HG03097 (cell line): Measurements from ENCODE around the gene PUM1.
"Not testable (repeated sequence)": the region's sequence is repeated elsewhere in the genome, so short reads cannot be mapped to it uniquely, and the experiment has no call there.

Experiments
- ATAC-seq: cut with Tn5 transposase; IDR thresholded peaks from one replicate; pipeline ENCODE4 v1.9.1; 2021; ENCODE audit not compliant: unreplicated experiment, low FRiP score

PUM1 gene

DNA sequence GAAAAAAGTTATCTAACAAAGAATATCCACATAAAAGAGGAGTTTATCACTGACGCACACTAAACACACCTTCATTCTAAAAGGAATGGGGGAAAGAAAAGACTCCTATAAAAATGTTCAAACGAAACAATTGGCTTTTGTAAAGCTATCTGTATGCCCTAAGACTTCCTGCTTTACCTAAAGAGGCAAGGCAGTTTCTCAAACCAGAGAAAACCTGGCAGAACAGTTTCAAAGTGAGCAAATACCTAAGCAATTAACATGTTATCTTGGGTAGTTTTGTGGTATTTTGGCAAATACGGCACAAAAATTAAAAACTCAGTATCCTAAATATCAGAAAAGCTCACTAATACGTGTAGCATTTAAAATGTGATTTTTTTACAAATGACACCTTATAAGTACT lies 1.9 kb downstream of the PUM1 start:
- no peak for ATAC-seq

- no peak for ATAC-seq
Observed at GRCh38 chr1:31062867-31063380, 2.6 kb downstream of the PUM1 start.

GRCh38 chr1:31062162-31062866 lies 3.2 kb downstream of the PUM1 start:
- ATAC-seq: not testable (repeated sequence)

DNA sequence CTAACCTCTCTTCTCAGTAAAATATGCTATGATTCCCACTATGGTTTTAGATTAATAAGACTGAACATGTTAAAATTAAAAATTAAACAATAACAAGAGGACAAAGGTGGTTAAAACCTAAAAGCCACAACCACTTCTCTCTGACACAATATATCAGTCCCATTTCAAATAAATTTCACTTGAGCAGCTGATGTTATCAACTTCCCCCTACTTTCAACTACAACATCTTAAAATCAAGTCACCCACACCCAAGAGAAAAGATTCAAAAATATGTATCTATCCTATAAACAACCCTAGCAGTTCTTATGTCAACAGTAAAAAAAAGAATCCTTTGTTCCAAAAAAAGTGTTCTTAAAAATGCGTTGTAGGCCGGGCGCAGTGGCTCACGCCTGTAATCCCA lies 7.5 kb downstream of the PUM1 start:
- ATAC-seq: no peak

GRCh38 chr1:31055953-31056352 lies 9.6 kb downstream of the PUM1 start:
- no peak for ATAC-seq

- no peak for ATAC-seq
Observed at GRCh38 chr1:31055501-31055900, 10.0 kb downstream of the PUM1 start.

GRCh38 chr1:31054958-31055481 lies 10.5 kb downstream of the PUM1 start:
- ATAC-seq: no peak

DNA sequence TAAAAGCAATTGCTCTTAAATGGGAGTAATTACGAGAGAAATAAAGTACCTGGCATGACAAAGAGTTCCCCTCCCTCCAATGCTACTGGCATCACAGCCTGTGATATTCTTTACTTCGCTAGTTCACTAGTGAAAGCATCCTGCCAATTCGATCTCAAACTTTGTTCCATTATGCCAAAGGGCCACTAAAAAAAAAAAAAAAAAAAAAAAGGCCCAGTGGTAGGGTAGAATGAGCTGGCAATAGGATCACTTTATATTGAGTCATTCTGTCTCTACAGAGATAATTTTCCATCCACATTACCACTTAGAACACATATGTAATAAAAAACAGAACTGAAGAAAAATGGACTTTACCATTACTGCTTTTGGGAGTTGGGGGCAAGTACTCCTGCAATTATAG lies 11.2 kb downstream of the PUM1 start:
- no peak for ATAC-seq

DNA sequence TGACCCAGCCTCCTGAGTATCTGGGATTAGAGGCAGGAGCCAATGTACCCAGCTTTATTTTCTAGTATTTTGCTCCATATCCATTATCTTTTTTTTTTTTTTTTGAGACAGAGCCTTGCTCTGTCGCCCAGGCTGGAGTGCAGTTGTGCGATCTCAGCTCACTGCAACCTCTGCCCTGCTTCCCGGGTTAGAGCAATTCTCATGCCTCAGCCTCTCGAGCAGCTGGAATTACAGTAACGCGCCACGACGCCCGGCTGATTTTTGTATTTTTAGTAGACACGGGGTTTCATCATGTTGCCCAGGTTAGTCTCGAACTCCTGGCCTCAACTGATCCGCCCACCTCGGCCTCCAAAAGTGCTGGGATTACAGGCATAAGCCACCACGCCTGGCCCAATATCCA lies 12.9 kb downstream of the PUM1 start:
- not testable (repeated sequence) for ATAC-seq

DNA sequence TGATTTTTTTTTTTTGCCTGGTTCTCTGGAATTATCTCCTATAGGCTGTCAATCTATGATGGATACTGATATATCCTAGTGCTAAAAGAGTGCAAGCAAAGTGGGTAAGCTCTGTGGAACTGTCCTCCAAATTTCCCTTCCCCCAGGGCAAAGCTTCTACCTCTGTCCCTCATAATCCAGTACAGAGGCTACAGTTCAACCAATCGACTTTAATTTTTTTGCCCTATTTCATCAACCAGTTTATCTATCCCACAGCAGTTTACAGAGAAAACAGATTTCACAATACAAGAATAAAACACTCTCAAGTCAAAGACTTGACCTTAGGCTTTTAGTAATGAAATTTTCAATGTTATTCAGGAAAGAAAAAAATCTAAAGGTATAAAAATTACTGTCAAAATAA lies 13.9 kb downstream of the PUM1 start:
- no peak for ATAC-seq

DNA sequence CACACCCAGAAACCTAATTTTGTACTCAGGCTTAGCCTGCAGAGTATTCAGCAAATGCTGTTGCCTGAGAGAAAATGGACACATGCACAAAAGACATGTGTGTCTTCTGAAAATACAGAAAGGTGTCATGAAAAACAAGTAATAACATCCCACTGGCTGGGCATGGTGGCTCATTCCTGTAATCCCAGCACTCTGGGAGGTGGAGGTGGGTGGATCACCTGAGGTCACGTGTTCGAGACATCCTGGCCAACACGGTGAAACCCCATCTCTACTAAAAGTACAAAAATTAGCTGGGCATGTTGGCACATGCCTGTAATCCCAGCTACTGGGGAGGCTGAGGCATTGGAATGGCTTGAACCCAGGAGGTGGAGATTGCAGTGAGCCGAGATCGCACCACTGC lies 18.0 kb downstream of the PUM1 start:
- not testable (repeated sequence) for ATAC-seq

GRCh38 chr1:31043631-31044030 lies 21.9 kb downstream of the PUM1 start:
- no peak for ATAC-seq

- ATAC-seq: no peak
Observed at GRCh38 chr1:31042656-31043055, 22.9 kb downstream of the PUM1 start.

DNA sequence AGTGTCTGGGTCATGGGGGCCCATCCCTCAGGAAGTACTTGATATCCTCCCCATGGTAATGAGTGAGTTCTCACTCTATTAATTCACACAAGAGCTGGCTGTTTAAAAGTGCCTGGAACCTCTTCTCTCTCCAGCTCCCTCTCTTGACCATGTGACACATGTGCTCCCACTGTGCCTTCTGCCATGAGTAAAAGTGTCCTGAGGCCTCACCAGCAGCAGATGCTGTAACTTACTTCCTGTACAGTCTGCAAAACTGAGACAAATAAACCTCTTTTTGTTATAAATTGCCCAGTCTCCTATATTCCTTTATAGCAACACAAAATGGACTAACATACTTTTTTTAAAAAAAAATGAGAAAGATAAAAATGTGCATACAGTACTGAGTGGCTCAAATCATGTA lies 24.0 kb downstream of the PUM1 start:
- no peak for ATAC-seq

GRCh38 chr1:31040038-31040437 lies 25.5 kb downstream of the PUM1 start:
- no peak for ATAC-seq

- not testable (repeated sequence) for ATAC-seq
Observed at GRCh38 chr1:31038935-31039334, 26.6 kb downstream of the PUM1 start.

DNA sequence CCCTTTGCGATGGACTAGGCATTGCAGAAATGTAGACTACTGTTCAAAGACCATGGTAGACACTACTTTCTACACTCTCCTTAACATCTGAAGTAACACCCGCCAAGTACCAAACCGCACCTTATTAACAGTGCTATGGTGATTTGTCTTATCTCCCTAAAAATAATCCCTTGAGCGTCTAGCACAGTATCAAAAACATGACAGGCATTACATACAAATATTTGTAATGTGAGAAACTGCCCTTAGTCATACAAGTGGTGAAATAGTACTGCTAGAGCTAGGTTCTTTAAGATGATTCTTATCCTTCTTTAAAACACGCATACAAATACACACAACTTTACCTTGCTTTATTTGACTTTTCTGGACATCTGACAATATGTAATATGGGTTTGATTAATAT lies 27.2 kb downstream of the PUM1 start:
- no peak for ATAC-seq

DNA sequence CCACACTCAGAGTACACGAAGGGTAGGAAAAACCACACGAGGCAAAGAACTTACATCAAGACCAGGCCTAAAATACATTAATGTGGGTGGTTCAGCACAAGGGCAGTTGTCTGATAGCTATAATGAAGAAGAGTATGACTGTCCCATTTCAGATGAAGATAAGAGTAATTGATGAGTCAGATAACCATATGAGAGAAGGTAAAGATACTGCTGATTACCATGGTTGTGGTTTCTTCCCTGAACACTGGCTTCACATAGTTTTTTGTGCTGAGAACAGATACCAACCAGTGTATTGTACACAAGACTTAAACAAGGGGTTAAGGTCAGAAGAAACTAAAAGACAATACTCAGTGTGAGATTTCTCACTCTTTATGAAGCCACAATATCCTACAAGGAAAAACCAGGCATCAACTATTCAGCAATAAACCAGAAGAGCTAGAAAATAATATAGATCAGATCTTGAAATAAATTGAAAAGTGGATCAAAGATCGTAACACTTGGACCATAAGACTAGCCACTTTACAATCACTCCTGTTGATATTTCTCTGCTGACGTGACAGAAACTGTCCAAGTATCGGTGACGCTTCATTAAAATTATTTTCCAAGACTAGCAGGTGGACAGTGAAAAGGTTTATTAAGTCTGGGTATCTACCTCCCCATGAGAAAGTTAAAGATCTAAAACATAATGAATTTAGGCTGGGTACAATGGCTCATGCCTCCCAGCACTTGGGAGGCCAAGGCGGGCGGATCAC lies 28.6 kb downstream of the PUM1 start:
- ATAC-seq: no peak

- no peak for ATAC-seq
Observed at GRCh38 chr1:31033598-31033997, 31.9 kb downstream of the PUM1 start.

- no peak for ATAC-seq
Observed at GRCh38 chr1:31032266-31032665, 33.3 kb downstream of the PUM1 start.

- no peak for ATAC-seq
Observed at GRCh38 chr1:31031330-31032143, 34.0 kb downstream of the PUM1 start.
